Measurements from ENCODE around the gene CC2D2A. TPM values are rescaled to one million over a fixed set of nuclear protein-coding genes. Genes with fewer than 3 reads are reported as not detected.
A peak's percentile ranks its signal among the peaks of the same experiment; 100 is the strongest.

Gene CC2D2A
- total and polyA plus RNA-seq, 5 experiments from 2014 or later, result not detected

- POLR2A ChIA-PET, result no interaction called here
- ATAC-seq, result no peak
Observed at GRCh38 chr4:15478724-15479088, 9.0 kb downstream of the CC2D2A start.

DNA sequence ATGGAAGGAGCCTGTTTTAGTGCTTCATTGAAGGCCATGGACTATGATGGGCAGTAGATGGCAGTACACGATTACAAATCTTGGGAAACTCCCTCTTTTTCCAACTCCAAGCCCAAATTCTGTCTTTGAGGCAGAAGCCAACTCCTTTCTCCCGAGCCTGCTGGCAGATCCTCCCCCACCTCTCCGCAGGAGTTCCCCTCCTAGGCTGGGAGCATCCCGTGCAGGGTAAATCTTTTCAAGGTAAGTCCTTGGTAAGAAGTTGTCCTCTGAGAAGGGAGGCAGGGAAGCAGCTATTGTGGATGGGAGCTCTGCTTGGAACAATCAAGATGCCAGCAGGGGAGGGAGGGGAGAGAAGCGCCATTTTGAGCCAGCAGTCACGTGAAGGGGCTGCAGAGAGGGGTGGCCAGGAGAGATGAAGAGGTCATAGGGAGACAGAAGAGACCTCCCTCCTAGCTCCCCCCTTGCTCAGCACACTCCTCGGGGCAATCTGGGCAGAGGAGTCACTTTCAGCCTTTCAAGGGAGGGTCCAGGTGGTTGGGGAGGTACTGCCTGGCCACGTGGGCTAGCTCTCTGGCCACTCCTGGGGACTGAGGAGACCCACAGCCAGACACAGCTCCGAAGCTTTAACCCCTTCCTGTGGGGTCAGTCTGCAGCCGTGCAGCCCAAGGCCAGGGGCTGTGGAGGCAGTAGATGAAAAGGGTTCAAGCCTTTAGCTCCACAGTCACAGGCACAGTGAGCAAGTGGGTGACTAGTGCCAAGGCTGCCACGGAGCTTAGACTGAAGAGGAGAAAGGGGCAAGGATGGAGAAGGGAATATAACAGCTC lies 9.6 kb downstream of the CC2D2A start:
- DNase-seq (no peak), ATAC-seq (no peak)
- H3K9me3 Mint-ChIP-seq, result peaks cover 0 to 8% (median 3%) of the 10 kb centered on the region in 9 donors
- H3K27ac Mint-ChIP-seq, result peak overlapping the region in 1 of 10 donors; percentile 35
- H3K27me3 Mint-ChIP-seq, result peaks cover 0 to 2% (median 0%) of the 10 kb centered on the region in 5 donors
- POLR2A ChIA-PET, result no interaction called here
- H3K36me3 Mint-ChIP-seq, result peaks cover 0 to 7% (median 3%) of the 10 kb centered on the region in 3 donors
- H3K4me3 Mint-ChIP-seq, result no peak overlapping the region
- H3K4me1 Mint-ChIP-seq, result peaks cover 0 to 2% (median 0%) of the 10 kb centered on the region in 4 donors

More at GRCh38 chr4:15478724-15479088, 9.0 kb downstream of the CC2D2A start:
- peaks cover 0 to 3% (median under 1%) of the 10 kb centered on the region in 3 donors for H3K36me3 Mint-ChIP-seq
- H3K9me3 Mint-ChIP-seq, result peaks cover 0 to 3% (median 0%) of the 10 kb centered on the region in 9 donors
- peaks cover 0 to 2% (median 0%) of the 10 kb centered on the region in 4 donors for H3K4me1 Mint-ChIP-seq
- H3K27me3 Mint-ChIP-seq, result no peaks in the 10 kb centered on the region
- no peak overlapping the region for H3K4me3 Mint-ChIP-seq
- no peak overlapping the region for H3K27ac Mint-ChIP-seq
- no peak for DNase-seq

- Mint-ChIP-seq H3K4me3 (no peak overlapping the region), H3K36me3 (peaks cover 0 to 9% (median 3%) of the 10 kb centered on the region in 3 donors), H3K4me1 (peaks cover 0 to 2% (median 0%) of the 10 kb centered on the region in 4 donors), H3K27ac (no peak overlapping the region), H3K27me3 (peaks cover 0 to 2% (median 0%) of the 10 kb centered on the region in 5 donors), H3K9me3 (peaks cover 0 to 14% (median 3%) of the 10 kb centered on the region in 9 donors)
- ATAC-seq (no peak), DNase-seq (no peak)
- POLR2A ChIA-PET, result no interaction called here
Observed at GRCh38 chr4:15479913-15480185, 10.2 kb downstream of the CC2D2A start.

DNA sequence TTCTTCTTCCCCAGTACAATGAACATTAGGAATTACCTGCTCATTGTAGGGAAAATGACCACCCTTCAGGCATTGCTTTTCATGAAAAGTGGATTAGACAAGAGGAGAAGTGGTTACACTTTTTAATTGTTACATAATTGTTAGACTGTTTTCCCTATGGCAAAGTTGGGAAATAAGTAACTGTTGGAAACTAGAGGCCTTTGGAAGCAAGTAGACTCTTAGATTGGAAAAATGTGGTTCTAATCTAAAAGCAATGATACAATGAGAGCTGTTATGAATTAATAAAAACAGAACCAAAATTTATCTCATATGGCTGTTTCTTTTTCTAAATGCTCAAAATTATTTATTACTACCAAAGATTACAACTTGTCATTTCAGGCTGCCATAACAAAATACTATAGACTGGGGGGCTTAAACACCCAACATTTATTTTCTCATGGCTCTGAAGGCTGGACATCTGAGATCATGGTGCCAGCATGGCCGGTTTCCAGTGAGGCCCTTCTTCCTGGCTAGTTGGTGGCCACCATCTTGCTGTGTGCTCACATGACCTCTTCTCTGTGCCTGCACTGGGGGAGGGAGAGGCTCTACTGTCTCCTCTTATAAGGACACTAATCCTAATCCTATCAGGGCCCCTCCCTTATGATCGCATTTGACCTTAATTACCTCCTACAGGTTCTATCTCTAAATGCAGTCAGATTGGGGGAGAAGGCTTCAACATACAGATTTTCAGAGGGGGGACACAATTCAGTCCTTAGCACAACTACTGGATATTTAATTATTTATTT lies 12.5 kb downstream of the CC2D2A start:
- H3K9me3 Mint-ChIP-seq, result peaks cover 5 to 33% (median 16%) of the 10 kb centered on the region in 9 donors
- peaks cover 0 to 2% (median 0%) of the 10 kb centered on the region in 4 donors for H3K4me1 Mint-ChIP-seq
- H3K27me3 Mint-ChIP-seq, result peaks cover 0 to 2% (median 0%) of the 10 kb centered on the region in 5 donors
- no peak overlapping the region for H3K4me3 Mint-ChIP-seq
- DNase-seq (no peak), ATAC-seq (no peak)
- H3K36me3 Mint-ChIP-seq, result peaks cover 0 to 30% (median 0%) of the 10 kb centered on the region in 3 donors
- POLR2A ChIA-PET, result no interaction called here
- H3K27ac Mint-ChIP-seq, result no peak overlapping the region

DNA sequence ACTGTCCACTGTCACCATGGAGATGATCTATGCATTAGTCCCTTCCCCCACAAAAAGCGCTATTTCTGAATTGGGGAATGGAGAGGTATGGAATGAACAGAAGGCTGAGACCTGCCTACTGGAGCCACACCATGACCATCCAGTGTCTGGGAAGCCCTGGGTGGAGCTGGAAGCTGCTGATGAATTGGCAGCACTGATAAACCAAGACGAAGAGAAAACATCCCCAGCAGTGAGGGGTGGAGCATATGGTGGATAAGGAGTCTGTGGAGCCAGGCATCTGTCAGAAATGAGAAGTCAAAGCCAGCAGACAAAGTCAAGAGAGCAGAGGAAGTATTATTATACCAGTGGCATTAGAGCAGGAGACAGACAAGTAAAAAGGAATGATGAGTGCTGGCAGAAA lies 13.2 kb downstream of the CC2D2A start:
- POLR2A ChIA-PET, result no interaction called here
- no peak for ATAC-seq

GRCh38 chr4:15488136-15488535 lies 18.5 kb downstream of the CC2D2A start:
- H3K27ac Mint-ChIP-seq, result no peak overlapping the region
- H3K36me3 Mint-ChIP-seq, result peaks cover 4 to 68% (median 19%) of the 10 kb centered on the region in 3 donors
- H3K27me3 Mint-ChIP-seq, result peaks cover 0 to 2% (median 0%) of the 10 kb centered on the region in 5 donors
- H3K9me3 Mint-ChIP-seq, result peaks cover 12 to 66% (median 43%) of the 10 kb centered on the region in 9 donors
- no peak overlapping the region for H3K4me3 Mint-ChIP-seq
- DNase-seq, result no peak
- POLR2A ChIA-PET, result interaction anchor here (0.7 kb wide), 1 partner anchor 272 kb away, joined by 4 read pairs; no protein-coding TSS in a partner anchor
- H3K4me1 Mint-ChIP-seq, result no peaks in the 10 kb centered on the region
- ATAC-seq, result no peak

More for the DNA sequence above, 13.2 kb downstream of the CC2D2A start:
- Mint-ChIP-seq H3K4me3 (no peak overlapping the region), H3K27ac (no peak overlapping the region), H3K36me3 (peaks cover 0 to 37% (median 0%) of the 10 kb centered on the region in 3 donors), H3K9me3 (peaks cover 8 to 40% (median 22%) of the 10 kb centered on the region in 9 donors), H3K27me3 (peaks cover 0 to 2% (median 0%) of the 10 kb centered on the region in 5 donors), H3K4me1 (peaks cover 0 to 2% (median 0%) of the 10 kb centered on the region in 4 donors)
- no peak for DNase-seq

GRCh38 chr4:15488658-15489470 lies 19.2 kb downstream of the CC2D2A start:
- Mint-ChIP-seq H3K36me3 (peaks cover 4 to 66% (median 19%) of the 10 kb centered on the region in 3 donors), H3K4me3 (no peak overlapping the region), H3K4me1 (no peaks in the 10 kb centered on the region), H3K27me3 (peaks cover 0 to 2% (median 0%) of the 10 kb centered on the region in 5 donors), H3K27ac (no peak overlapping the region), H3K9me3 (peaks cover 12 to 62% (median 41%) of the 10 kb centered on the region in 9 donors)
- POLR2A ChIA-PET, result no interaction called here
- DNase-seq (no peak), ATAC-seq (no peak)

DNA sequence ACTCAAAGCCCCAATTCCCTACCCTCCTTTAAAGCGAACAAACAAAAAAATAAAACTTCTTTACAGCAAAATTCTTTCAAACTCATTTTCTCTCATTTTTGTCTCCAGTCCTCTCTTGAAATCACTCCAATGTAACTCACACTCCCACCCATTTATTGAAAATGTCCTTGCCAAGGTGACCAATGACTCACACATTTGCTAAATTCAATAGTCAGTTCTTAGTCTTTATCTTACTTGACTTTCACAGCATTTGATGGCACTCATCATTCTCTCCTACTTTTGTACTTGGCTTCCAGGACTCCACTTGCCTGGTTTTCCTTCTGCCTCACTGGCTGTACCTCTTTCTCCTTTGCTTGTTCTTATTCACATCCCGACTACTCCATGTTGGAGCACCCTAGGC lies 19.9 kb downstream of the CC2D2A start:
- H3K9me3 Mint-ChIP-seq, result peaks cover 12 to 55% (median 41%) of the 10 kb centered on the region in 9 donors
- POLR2A ChIA-PET, result no interaction called here
- DNase-seq (no peak), ATAC-seq (no peak)
- H3K27ac Mint-ChIP-seq, result no peak overlapping the region
- H3K4me1 Mint-ChIP-seq, result no peaks in the 10 kb centered on the region
- H3K27me3 Mint-ChIP-seq, result no peaks in the 10 kb centered on the region
- H3K36me3 Mint-ChIP-seq, result peaks cover 4 to 60% (median 19%) of the 10 kb centered on the region in 3 donors
- no peak overlapping the region for H3K4me3 Mint-ChIP-seq

DNA sequence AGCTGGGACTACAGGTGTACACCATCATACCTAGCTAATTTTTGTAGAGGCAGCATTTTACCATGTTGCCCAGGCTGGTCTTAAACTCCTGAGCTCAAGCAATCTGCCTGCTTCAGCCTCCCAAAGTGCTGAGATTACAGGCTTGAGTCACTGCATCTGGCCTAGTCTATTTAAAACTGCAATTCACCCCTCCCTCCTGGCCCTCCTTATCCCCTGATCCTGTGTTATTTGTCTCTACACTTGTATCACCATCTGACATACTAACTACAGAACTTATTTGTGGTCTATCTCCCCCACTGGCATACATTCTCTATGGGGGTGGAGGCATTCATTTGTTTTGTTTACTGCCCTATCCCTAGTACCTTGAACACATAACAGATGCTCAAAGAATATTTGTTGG lies 23.7 kb downstream of the CC2D2A start:
- POLR2A ChIA-PET, result no interaction called here
- ATAC-seq (no peak), DNase-seq (no peak)
- H3K27ac Mint-ChIP-seq, result no peak overlapping the region
- peaks cover 0 to 2% (median 0%) of the 10 kb centered on the region in 5 donors for H3K27me3 Mint-ChIP-seq
- peaks cover 0 to 31% (median 22%) of the 10 kb centered on the region in 9 donors for H3K9me3 Mint-ChIP-seq
- H3K4me1 Mint-ChIP-seq, result no peaks in the 10 kb centered on the region
- H3K4me3 Mint-ChIP-seq, result no peak overlapping the region
- peaks cover 8 to 34% (median 30%) of the 10 kb centered on the region in 3 donors for H3K36me3 Mint-ChIP-seq

DNA sequence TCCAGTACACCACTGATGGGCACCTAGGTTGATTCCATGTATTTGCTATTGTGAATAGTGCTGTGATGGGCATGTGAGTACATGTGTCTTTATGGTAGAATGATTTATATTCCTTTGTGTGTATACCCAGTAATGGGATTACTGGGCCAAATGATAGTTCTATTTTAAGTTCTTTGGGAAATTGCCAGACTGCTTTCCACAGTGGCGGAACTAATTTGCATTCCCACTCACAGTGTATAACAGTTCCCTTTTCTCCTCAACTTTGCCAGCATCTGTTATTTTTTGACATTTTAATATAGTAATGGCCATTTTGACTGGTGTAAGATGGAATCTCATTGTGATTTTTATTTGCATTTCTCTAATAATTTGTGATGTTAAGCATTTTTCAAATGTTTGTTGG lies 25.9 kb downstream of the CC2D2A start:
- H3K27ac Mint-ChIP-seq, result no peak overlapping the region
- H3K27me3 Mint-ChIP-seq, result peaks cover 0 to 2% (median 0%) of the 10 kb centered on the region in 5 donors
- POLR2A ChIA-PET, result no interaction called here
- no peaks in the 10 kb centered on the region for H3K4me1 Mint-ChIP-seq
- no peak overlapping the region for H3K4me3 Mint-ChIP-seq
- no peak for DNase-seq
- H3K36me3 Mint-ChIP-seq, result peaks cover 8 to 17% (median 14%) of the 10 kb centered on the region in 3 donors
- no peak for ATAC-seq
- H3K9me3 Mint-ChIP-seq, result peaks cover 0 to 15% (median 8%) of the 10 kb centered on the region in 9 donors

GRCh38 chr4:15498356-15498755 lies 28.7 kb downstream of the CC2D2A start:
- no peaks in the 10 kb centered on the region for H3K4me1 Mint-ChIP-seq
- H3K27ac Mint-ChIP-seq, result no peak overlapping the region
- H3K36me3 Mint-ChIP-seq, result peaks cover 8 to 14% (median 13%) of the 10 kb centered on the region in 3 donors
- H3K4me3 Mint-ChIP-seq, result no peak overlapping the region
- peaks cover 0 to 12% (median 6%) of the 10 kb centered on the region in 9 donors for H3K9me3 Mint-ChIP-seq
- no peak for ATAC-seq
- no peak for DNase-seq
- POLR2A ChIA-PET, result no interaction called here
- H3K27me3 Mint-ChIP-seq, result peaks cover 0 to 6% (median 0%) of the 10 kb centered on the region in 5 donors

DNA sequence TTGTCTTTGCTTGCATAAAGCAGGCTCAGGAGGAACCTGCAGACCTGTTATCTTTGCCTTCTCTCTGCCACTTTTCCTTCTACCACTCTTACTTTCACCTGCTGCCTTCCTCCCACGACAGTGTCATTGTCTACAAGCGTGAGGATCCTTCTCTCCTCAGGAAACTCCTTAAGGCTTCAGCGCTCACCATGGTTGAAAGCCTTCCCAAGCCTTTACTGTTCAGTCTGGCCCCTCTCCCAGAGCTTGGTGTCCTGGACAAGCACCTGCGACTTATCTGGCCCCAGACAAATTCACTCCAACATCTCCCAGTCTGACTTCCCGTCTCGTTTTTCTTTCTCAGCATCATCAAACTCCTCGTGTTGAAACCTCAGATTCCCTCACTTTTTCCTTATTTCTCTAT lies 31.0 kb downstream of the CC2D2A start:
- no peak overlapping the region for H3K4me3 Mint-ChIP-seq
- peaks cover 8 to 16% (median 14%) of the 10 kb centered on the region in 3 donors for H3K36me3 Mint-ChIP-seq
- H3K4me1 Mint-ChIP-seq, result no peaks in the 10 kb centered on the region
- POLR2A ChIA-PET, result no interaction called here
- H3K9me3 Mint-ChIP-seq, result peaks cover 0 to 12% (median 6%) of the 10 kb centered on the region in 9 donors
- no peak for DNase-seq
- peaks cover 0 to 6% (median 0%) of the 10 kb centered on the region in 5 donors for H3K27me3 Mint-ChIP-seq
- no peak for ATAC-seq
- H3K27ac Mint-ChIP-seq, result no peak overlapping the region
